ENCODE measurements around the gene DOK6. TPM values are rescaled to one million over a fixed set of nuclear protein-coding genes. Genes with fewer than 3 reads are reported as not detected.

DOK6 gene
- total and polyA plus RNA-seq, 2 experiments from 2014 or later, result 0.29 to 0.42 TPM

DNA sequence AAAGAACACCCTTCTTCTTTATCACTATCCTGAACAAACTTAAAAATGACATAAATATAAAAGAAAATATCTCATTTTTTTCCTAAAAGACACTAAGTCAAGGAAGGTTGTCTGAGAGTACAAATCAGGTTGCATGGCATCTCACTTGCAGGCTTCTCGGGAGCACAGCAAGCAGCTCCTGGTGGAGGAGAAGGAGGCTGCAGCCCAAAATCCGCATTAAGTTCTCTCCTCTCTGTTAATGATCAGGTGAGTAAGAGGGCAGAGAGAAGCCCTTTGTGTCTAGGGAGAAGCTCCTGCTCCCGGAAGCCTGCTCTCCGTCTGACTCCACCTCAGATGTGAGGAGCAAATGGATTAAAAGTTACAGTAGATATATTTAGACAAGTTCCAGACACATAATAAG is 35.0 kb upstream of the DOK6 start:
- no peaks in the 10 kb centered on the region for H3K79me2 ChIP-seq (replicated peaks; ENCODE audit: insufficient read depth)
- Mint-ChIP-seq H3K4me3 (no peak overlapping the region), H3K36me3 (ENCODE audit: low read depth) (peaks cover 6% of the 10 kb centered on the region), H3K27ac (no peak overlapping the region), H3K9me3 (peaks cover 9% of the 10 kb centered on the region), H3K4me1 (no peaks in the 10 kb centered on the region), H3K27me3 (ENCODE audit: insufficient read depth, low read depth, poor library complexity) (peaks cover 6% of the 10 kb centered on the region)
- no peak overlapping the region for H2AFZ ChIP-seq
- no peak for TF ChIP-seq POLR2AphosphoS5 (IDR thresholded peaks at IDR 0.05; ENCODE audit: low read depth)
- TF ChIP-seq, protein P1, sequence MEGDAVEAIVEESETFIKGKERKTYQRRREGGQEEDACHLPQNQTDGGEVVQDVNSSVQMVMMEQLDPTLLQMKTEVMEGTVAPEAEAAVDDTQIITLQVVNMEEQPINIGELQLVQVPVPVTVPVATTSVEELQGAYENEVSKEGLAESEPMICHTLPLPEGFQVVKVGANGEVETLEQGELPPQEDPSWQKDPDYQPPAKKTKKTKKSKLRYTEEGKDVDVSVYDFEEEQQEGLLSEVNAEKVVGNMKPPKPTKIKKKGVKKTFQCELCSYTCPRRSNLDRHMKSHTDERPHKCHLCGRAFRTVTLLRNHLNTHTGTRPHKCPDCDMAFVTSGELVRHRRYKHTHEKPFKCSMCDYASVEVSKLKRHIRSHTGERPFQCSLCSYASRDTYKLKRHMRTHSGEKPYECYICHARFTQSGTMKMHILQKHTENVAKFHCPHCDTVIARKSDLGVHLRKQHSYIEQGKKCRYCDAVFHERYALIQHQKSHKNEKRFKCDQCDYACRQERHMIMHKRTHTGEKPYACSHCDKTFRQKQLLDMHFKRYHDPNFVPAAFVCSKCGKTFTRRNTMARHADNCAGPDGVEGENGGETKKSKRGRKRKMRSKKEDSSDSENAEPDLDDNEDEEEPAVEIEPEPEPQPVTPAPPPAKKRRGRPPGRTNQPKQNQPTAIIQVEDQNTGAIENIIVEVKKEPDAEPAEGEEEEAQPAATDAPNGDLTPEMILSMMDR (conservative IDR thresholded peaks at IDR 0.05; ENCODE audit: low read depth in 2 of 2), result peak in 1 of 2 experiments; percentile 36; a peak in 1 of 4 replicates
- H3K27me3 ChIP-seq (ENCODE audit: insufficient read depth), result no peaks in the 10 kb centered on the region
- ATAC-seq (peak; percentile 82), DNase-seq (ENCODE audit: low spot score) (peak; percentile 50)
- H3K9me2 ChIP-seq (ENCODE audit: insufficient read depth), result no peaks in the 10 kb centered on the region
- H3K4me3 ChIP-seq, result no peak overlapping the region
- H4K20me1 ChIP-seq (replicated peaks; ENCODE audit: insufficient read depth), result no peaks in the 10 kb centered on the region
- H3K4me1 ChIP-seq (ENCODE audit: insufficient read depth), result no peaks in the 10 kb centered on the region
- H3K4me2 ChIP-seq, result no peak overlapping the region
- H3K36me3 ChIP-seq (ENCODE audit: insufficient read depth), result no peaks in the 10 kb centered on the region
- no peak overlapping the region for H3K27ac ChIP-seq (ENCODE audit: low read depth)
- H3F3A ChIP-seq (replicated peaks; ENCODE audit: low read depth), result no peaks in the 10 kb centered on the region

DNA sequence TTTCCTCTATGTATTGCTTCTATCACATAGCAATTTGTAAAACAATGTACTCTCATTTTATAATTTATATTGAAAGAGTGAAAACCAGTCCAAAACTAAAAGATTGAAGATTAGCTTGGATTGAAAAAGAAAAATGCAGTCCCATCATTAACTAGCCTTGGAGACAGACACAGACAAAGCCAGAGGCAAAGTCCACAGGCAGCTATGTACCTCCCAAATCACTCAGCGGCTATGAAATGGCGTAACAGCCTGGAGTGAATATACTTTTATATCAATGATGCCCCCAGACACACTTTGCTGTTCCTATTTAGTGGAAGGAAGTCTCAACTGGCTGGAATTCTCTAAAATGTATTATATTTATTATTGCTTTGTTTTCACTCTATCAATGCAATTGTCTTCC is 33.6 kb upstream of the DOK6 start:
- H3K4me3 ChIP-seq, result no peak overlapping the region
- Mint-ChIP-seq H3K4me3 (no peak overlapping the region), H3K36me3 (ENCODE audit: low read depth) (no peaks in the 10 kb centered on the region), H3K27me3 (ENCODE audit: insufficient read depth, low read depth, poor library complexity) (peaks cover 4% of the 10 kb centered on the region), H3K27ac (no peak overlapping the region), H3K9me3 (no peaks in the 10 kb centered on the region), H3K4me1 (no peaks in the 10 kb centered on the region)
- DNase-seq (ENCODE audit: low spot score) (no peak), ATAC-seq (no peak)
- H3K79me2 ChIP-seq (replicated peaks; ENCODE audit: insufficient read depth), result no peaks in the 10 kb centered on the region
- H3K9me2 ChIP-seq (ENCODE audit: insufficient read depth), result no peaks in the 10 kb centered on the region
- no peak overlapping the region for H3K27ac ChIP-seq (ENCODE audit: low read depth)
- no peaks in the 10 kb centered on the region for H3K36me3 ChIP-seq (ENCODE audit: insufficient read depth)
- H3F3A ChIP-seq (replicated peaks; ENCODE audit: low read depth), result no peaks in the 10 kb centered on the region
- H3K27me3 ChIP-seq (ENCODE audit: insufficient read depth), result no peaks in the 10 kb centered on the region
- no peaks in the 10 kb centered on the region for H4K20me1 ChIP-seq (replicated peaks; ENCODE audit: insufficient read depth)
- no peak overlapping the region for H2AFZ ChIP-seq
- H3K4me2 ChIP-seq, result no peak overlapping the region
- H3K4me1 ChIP-seq (ENCODE audit: insufficient read depth), result no peaks in the 10 kb centered on the region
- TF ChIP-seq EZH2phosphoT487 (IDR thresholded peaks at IDR 0.05; ENCODE audit: unreplicated experiment) (no peak), POLR2AphosphoS5 (IDR thresholded peaks at IDR 0.05; ENCODE audit: low read depth) (no peak), STAT1 (IDR thresholded peaks at IDR 0.05; ENCODE audit: unreplicated experiment) (no peak), JUNB (IDR thresholded peaks at IDR 0.05; ENCODE audit: unreplicated experiment) (no peak)
- TF ChIP-seq, protein P2, sequence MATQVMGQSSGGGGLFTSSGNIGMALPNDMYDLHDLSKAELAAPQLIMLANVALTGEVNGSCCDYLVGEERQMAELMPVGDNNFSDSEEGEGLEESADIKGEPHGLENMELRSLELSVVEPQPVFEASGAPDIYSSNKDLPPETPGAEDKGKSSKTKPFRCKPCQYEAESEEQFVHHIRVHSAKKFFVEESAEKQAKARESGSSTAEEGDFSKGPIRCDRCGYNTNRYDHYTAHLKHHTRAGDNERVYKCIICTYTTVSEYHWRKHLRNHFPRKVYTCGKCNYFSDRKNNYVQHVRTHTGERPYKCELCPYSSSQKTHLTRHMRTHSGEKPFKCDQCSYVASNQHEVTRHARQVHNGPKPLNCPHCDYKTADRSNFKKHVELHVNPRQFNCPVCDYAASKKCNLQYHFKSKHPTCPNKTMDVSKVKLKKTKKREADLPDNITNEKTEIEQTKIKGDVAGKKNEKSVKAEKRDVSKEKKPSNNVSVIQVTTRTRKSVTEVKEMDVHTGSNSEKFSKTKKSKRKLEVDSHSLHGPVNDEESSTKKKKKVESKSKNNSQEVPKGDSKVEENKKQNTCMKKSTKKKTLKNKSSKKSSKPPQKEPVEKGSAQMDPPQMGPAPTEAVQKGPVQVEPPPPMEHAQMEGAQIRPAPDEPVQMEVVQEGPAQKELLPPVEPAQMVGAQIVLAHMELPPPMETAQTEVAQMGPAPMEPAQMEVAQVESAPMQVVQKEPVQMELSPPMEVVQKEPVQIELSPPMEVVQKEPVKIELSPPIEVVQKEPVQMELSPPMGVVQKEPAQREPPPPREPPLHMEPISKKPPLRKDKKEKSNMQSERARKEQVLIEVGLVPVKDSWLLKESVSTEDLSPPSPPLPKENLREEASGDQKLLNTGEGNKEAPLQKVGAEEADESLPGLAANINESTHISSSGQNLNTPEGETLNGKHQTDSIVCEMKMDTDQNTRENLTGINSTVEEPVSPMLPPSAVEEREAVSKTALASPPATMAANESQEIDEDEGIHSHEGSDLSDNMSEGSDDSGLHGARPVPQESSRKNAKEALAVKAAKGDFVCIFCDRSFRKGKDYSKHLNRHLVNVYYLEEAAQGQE (IDR thresholded peaks at IDR 0.05; ENCODE audit: unreplicated experiment), result no peak
- TF ChIP-seq, protein P3, sequence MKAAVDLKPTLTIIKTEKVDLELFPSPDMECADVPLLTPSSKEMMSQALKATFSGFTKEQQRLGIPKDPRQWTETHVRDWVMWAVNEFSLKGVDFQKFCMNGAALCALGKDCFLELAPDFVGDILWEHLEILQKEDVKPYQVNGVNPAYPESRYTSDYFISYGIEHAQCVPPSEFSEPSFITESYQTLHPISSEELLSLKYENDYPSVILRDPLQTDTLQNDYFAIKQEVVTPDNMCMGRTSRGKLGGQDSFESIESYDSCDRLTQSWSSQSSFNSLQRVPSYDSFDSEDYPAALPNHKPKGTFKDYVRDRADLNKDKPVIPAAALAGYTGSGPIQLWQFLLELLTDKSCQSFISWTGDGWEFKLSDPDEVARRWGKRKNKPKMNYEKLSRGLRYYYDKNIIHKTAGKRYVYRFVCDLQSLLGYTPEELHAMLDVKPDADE (IDR thresholded peaks at IDR 0.05), result no peak
- TF ChIP-seq, protein P1 (conservative IDR thresholded peaks at IDR 0.05; ENCODE audit: low read depth in 2 of 2), result no peak
